Retinal pigment epithelial cell (primary cell): ENCODE data around the gene AAMDC.

Experiments used
- DNase-seq: peaks from one replicate; pipeline ENCODE4 v3.0.0-alpha.2; 2010; ENCODE audit warnings: low read depth
- H3K4me3 ChIP-seq: 2 replicates; pipeline ENCODE4 v1.5.1; 2011; ENCODE audit warnings: mild to moderate bottlenecking, low read length, control low read depth, moderate library complexity
- CTCF ChIP-seq: conservative IDR thresholded peaks from 2 replicates; pipeline ENCODE4 v1.5.1; 2011; ENCODE audit warnings: low read depth, low read length, control low read depth, inconsistent platforms

Gene AAMDC

GRCh38 chr11:77784572-77784971 lies 36.4 kb upstream of the AAMDC start:
- DNase-seq: no peak
- H3K4me3 ChIP-seq: no peak overlapping the region
- no peak for TF ChIP-seq CTCF

- no peak for DNase-seq
- H3K4me3 ChIP-seq: no peak overlapping the region
- no peak for TF ChIP-seq CTCF
Measured at GRCh38 chr11:77789061-77789730, 31.7 kb upstream of the AAMDC start.

GRCh38 chr11:77789731-77790476 lies 31.0 kb upstream of the AAMDC start:
- TF ChIP-seq CTCF: no peak
- no peak for DNase-seq
- no peak overlapping the region for H3K4me3 ChIP-seq

GRCh38 chr11:77791301-77791700 lies 29.6 kb upstream of the AAMDC start:
- TF ChIP-seq CTCF: no peak
- H3K4me3 ChIP-seq: no peak overlapping the region
- DNase-seq: no peak

DNA sequence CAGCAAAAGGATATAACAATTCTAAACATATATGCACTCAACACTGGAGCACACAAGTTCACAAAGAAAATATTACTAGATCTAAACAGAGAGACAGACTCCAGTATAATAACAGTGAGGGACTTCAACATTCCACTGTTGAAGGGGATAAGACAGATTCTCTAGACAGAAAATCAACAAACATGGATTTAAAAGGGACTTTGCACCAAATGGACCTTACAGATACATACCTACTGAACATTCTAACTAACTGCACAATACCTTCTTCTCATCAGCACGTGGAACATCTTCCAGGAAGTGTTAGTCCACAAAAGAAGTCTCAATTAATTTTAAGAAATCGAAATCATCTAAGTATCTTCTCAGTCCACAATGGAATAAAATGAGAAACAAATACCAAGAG lies 27.0 kb upstream of the AAMDC start:
- H3K4me3 ChIP-seq: no peak overlapping the region
- DNase-seq: no peak
- TF ChIP-seq CTCF: no peak

DNA sequence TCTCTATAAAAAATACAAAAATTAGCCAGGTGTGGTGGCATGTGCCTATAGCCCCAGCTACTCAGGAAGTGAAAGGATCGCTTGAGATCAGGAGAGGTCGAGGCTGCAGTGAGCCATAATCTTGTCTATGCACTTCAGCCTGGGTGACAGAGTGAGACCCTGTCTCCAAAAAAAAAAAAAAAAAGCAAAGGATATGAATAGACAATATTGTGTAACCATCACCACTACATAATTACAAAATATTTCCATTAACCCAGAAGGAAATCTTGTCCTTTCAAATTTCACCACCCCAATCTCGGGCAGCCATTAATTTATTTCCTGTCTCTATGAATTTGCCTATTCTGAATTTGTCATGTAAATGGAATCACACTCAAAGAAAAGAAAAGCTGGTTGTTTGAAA lies 21.6 kb upstream of the AAMDC start:
- TF ChIP-seq CTCF: no peak
- DNase-seq: no peak
- H3K4me3 ChIP-seq: no peak overlapping the region

DNA sequence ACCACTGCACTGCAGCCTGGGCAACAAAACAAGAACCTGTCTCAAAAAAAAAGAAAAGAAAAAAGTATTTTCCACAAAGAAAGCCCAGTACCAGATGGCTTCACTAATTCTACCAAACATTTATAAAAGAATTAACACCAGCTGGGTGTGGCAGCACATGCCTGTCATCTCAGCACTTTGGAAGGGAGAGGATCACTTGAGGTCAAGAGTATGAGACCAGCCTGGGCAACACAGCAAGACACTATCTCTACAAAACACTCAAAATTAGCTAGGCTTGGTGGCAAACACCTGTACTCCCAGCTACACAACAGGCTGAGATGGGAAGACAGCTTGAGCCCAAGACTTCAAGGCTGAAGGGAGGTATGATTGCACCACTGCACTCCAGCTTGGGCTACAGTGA lies 20.5 kb upstream of the AAMDC start:
- TF ChIP-seq CTCF: no peak
- no peak overlapping the region for H3K4me3 ChIP-seq
- no peak for DNase-seq
